ENCODE results near the gene CYP19A1.

Gene CYP19A1

GRCh38 chr15:51237816-51238215 lies 100.6 kb downstream of the CYP19A1 start:
- TF ChIP-seq CTCF (IDR thresholded peaks at IDR 0.05; ENCODE audit: unreplicated experiment in 3 of 3) = no peak
- Mint-ChIP-seq H3K4me3 (no peak overlapping the region), H3K9me3 (no peaks in the 10 kb centered on the region), H3K27me3 (ENCODE audit: low read depth) (peaks cover 10% of the 10 kb centered on the region), H3K27ac (no peak overlapping the region), H3K4me1 (peaks cover 36% of the 10 kb centered on the region), H3K36me3 (ENCODE audit: low read depth) (no peaks in the 10 kb centered on the region)

GRCh38 chr15:51234176-51234927 lies 104.0 kb downstream of the CYP19A1 start:
- H3K27ac Mint-ChIP-seq = no peak overlapping the region
- H3K4me1 Mint-ChIP-seq = peaks cover 24% of the 10 kb centered on the region

GRCh38 chr15:51232581-51232980 lies 105.8 kb downstream of the CYP19A1 start:
- Mint-ChIP-seq H3K36me3 (ENCODE audit: low read depth) (no peaks in the 10 kb centered on the region), H3K27ac (no peak overlapping the region), H3K4me1 (peaks cover 15% of the 10 kb centered on the region), H3K27me3 (ENCODE audit: low read depth) (peaks cover 14% of the 10 kb centered on the region), H3K4me3 (no peak overlapping the region), H3K9me3 (no peaks in the 10 kb centered on the region)
- TF ChIP-seq CTCF (IDR thresholded peaks at IDR 0.05; ENCODE audit: unreplicated experiment in 3 of 3) = no peak

More at GRCh38 chr15:51234176-51234927, 104.0 kb downstream of the CYP19A1 start:
- peaks cover 10% of the 10 kb centered on the region for H3K27me3 Mint-ChIP-seq (ENCODE audit: low read depth)
- no peaks in the 10 kb centered on the region for H3K9me3 Mint-ChIP-seq
- H3K4me3 Mint-ChIP-seq = no peak overlapping the region
- no peak for TF ChIP-seq CTCF (IDR thresholded peaks at IDR 0.05; ENCODE audit: unreplicated experiment in 3 of 3)
- H3K36me3 Mint-ChIP-seq (ENCODE audit: low read depth) = no peaks in the 10 kb centered on the region

GRCh38 chr15:51229907-51230330 lies 108.5 kb downstream of the CYP19A1 start:
- no peak overlapping the region for H3K4me3 Mint-ChIP-seq
- no peak overlapping the region for H3K27ac Mint-ChIP-seq
- no peaks in the 10 kb centered on the region for H3K36me3 Mint-ChIP-seq (ENCODE audit: low read depth)
- H3K27me3 Mint-ChIP-seq (ENCODE audit: low read depth) = peaks cover 4% of the 10 kb centered on the region
- no peaks in the 10 kb centered on the region for H3K9me3 Mint-ChIP-seq
- peak; percentile 38 to 50 (median 43) for TF ChIP-seq CTCF (IDR thresholded peaks at IDR 0.05; ENCODE audit: unreplicated experiment in 3 of 3)
- H3K4me1 Mint-ChIP-seq = peaks cover 4% of the 10 kb centered on the region

- no peak for TF ChIP-seq CTCF (IDR thresholded peaks at IDR 0.05; ENCODE audit: unreplicated experiment in 3 of 3)
- Mint-ChIP-seq H3K36me3 (ENCODE audit: low read depth) (no peaks in the 10 kb centered on the region), H3K4me3 (no peak overlapping the region), H3K9me3 (no peaks in the 10 kb centered on the region), H3K27ac (no peak overlapping the region), H3K27me3 (ENCODE audit: low read depth) (peaks cover 8% of the 10 kb centered on the region), H3K4me1 (no peaks in the 10 kb centered on the region)
Measured at GRCh38 chr15:51227940-51228732, 110.3 kb downstream of the CYP19A1 start.
